HG03196 (cell line): Measurements from ENCODE around the gene SFI1.
"Not testable (repeated sequence)": the region's sequence is repeated elsewhere in the genome, so short reads cannot be mapped to it uniquely, and the experiment has no call there.

Experiments used
- ATAC-seq: cut with Tn5 transposase; IDR thresholded peaks from one replicate; pipeline ENCODE4 v1.9.1; 2021; ENCODE audit not compliant: unreplicated experiment

The SFI1 gene

GRCh38 chr22:31540966-31541365, 44.6 kb downstream of the SFI1 start:
- no peak for ATAC-seq

GRCh38 chr22:31544481-31545480, 48.4 kb downstream of the SFI1 start:
- no peak for ATAC-seq

- no peak for ATAC-seq
Observed at GRCh38 chr22:31550871-31551370, 54.6 kb downstream of the SFI1 start.

GRCh38 chr22:31556627-31557203, 60.4 kb downstream of the SFI1 start:
- no peak for ATAC-seq

GRCh38 chr22:31558546-31558945, 62.2 kb downstream of the SFI1 start:
- not testable (repeated sequence) for ATAC-seq

- no peak for ATAC-seq
Observed at GRCh38 chr22:31561238-31561887, 65.0 kb downstream of the SFI1 start.

GRCh38 chr22:31561970-31562369, 65.6 kb downstream of the SFI1 start:
- ATAC-seq: no peak

- no peak for ATAC-seq
Observed at GRCh38 chr22:31566484-31566883, 70.1 kb downstream of the SFI1 start.

- ATAC-seq: no peak
Observed at GRCh38 chr22:31567196-31567595, 70.9 kb downstream of the SFI1 start.

GRCh38 chr22:31567702-31568101, 71.4 kb downstream of the SFI1 start:
- ATAC-seq: no peak

- ATAC-seq: no peak
Observed at GRCh38 chr22:31569126-31569525, 72.8 kb downstream of the SFI1 start.

GRCh38 chr22:31572939-31573338, 76.6 kb downstream of the SFI1 start:
- no peak for ATAC-seq

- no peak for ATAC-seq
Observed at GRCh38 chr22:31574055-31574670, 77.8 kb downstream of the SFI1 start.

- no peak for ATAC-seq
Observed at GRCh38 chr22:31575190-31575589, 78.9 kb downstream of the SFI1 start.

GRCh38 chr22:31577711-31578110, 81.4 kb downstream of the SFI1 start:
- no peak for ATAC-seq

- no peak for ATAC-seq
Observed at GRCh38 chr22:31578171-31578570, 81.8 kb downstream of the SFI1 start.

- ATAC-seq: no peak
Observed at GRCh38 chr22:31579835-31580242, 83.5 kb downstream of the SFI1 start.

- ATAC-seq: no peak
Observed at GRCh38 chr22:31583861-31584485, 87.6 kb downstream of the SFI1 start.

GRCh38 chr22:31584804-31585160, 88.4 kb downstream of the SFI1 start:
- no peak for ATAC-seq

GRCh38 chr22:31585161-31585859, 89.0 kb downstream of the SFI1 start:
- ATAC-seq: no peak
